Measurements from ENCODE around the gene NOL12.

The NOL12 gene

DNA sequence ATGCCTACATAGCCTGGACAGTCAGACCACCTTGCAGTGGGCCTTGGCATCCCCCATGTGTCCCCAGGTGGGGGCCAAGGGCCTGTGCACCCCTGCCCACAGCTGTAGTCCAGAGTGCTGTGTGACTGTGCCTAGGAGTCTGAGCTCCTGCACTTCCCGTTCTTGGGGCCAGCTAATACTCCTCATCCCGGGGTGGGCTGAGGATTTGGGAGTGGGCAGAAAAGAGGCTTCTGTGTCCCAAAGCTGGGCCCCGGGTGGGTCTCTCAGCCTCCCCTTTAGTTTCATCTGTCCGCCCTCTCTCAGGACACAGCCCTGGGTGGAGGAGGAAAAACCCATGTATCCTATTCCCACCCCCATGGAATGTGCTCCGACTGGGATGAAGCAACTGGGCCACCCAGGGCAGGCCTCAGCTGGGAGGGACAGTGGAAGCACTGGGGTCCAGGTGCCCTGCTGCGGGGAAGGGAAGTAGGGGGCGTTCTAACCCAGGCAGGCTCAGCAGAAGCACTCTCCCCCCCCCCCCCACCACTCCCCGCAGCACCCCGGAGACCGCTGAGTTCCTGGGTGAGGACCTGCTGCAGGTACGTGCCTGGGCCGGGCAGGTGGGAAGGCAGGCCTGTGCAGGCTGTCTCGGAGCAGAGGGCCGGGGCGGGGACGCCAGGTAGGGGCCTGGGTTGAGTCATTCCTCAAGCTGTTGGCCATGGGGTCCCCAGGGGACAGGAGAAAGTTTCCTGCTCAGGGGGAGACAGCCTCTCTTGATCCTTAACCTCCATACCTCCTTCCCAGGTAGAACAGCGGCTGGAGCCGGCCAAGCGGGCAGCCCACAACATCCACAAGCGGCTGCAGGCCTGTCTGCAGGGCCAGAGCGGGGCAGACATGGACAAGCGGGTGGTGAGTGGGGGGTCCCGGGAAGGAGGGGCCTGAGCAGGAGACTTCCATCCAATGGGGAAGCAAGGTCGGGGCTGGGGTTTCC lies 45.3 kb upstream of the NOL12 start:
- H3K4me3 ChIP-seq (replicated peaks in 1 of 2; ENCODE audit: low read depth in 2 of 2, low read length in 2 of 2) = peak overlapping the region; percentile 62 to 70
- DNase-seq (ENCODE audit: low read depth in 2 of 2) = no peak
- TF ChIP-seq, protein P1, sequence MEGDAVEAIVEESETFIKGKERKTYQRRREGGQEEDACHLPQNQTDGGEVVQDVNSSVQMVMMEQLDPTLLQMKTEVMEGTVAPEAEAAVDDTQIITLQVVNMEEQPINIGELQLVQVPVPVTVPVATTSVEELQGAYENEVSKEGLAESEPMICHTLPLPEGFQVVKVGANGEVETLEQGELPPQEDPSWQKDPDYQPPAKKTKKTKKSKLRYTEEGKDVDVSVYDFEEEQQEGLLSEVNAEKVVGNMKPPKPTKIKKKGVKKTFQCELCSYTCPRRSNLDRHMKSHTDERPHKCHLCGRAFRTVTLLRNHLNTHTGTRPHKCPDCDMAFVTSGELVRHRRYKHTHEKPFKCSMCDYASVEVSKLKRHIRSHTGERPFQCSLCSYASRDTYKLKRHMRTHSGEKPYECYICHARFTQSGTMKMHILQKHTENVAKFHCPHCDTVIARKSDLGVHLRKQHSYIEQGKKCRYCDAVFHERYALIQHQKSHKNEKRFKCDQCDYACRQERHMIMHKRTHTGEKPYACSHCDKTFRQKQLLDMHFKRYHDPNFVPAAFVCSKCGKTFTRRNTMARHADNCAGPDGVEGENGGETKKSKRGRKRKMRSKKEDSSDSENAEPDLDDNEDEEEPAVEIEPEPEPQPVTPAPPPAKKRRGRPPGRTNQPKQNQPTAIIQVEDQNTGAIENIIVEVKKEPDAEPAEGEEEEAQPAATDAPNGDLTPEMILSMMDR (IDR thresholded peaks at IDR 0.05; ENCODE audit: low read depth, low read length) = no peak

DNA sequence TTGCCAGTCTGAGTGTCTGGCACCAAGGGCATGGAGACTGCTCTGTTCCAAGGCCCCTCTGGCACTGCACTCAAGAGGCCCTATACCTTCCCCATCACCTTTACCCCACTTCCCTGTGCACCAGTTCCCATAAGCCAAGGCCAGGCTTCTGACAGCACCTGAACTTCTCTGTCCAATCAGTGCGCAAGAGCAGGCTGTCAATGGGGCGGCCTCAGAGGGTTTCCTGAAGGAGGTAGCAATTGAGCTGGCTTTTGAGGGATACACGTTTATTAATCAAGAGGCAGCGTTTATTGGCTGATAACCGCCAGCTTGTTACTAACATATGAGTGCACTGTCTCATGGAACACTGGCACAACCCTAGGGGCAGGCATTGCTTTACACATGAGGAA lies 44.6 kb upstream of the NOL12 start:
- TF ChIP-seq, protein P1 (IDR thresholded peaks at IDR 0.05; ENCODE audit: low read depth, low read length) = no peak
- no peak overlapping the region for H3K4me3 ChIP-seq (replicated peaks in 1 of 2; ENCODE audit: low read depth in 2 of 2, low read length in 2 of 2)
- DNase-seq (ENCODE audit: low read depth in 2 of 2) = no peak

DNA sequence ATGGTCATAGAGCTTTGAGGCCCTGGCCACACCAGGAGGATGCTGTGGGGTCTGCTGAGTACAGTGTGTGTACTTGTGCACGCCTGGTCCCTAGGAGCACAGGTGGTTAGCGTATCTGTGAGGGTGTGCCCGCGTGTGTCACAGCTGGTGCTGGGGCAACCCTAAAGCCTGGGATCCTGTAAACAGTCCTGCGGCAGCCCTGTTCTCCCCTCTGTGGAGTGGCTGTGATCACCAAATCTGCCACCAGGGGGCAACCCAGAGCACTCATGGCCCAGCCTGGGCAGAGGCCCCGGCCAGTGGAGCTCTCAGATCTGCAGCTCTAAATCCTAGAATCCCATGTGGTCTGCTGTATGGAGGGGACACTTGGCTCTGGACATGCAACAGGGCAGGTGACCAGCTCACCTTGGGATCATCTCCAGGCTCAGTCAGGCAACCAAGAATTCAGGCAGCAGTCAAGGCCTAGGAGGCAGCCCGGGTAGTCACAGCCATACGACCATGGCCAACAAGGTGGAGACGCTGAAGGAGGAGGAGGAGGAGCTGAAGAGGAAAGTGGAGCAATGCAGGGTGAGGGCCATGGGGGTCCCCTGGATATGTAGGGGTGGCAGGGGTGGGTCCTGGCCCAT lies 42.8 kb upstream of the NOL12 start:
- TF ChIP-seq, protein P1 (IDR thresholded peaks at IDR 0.05; ENCODE audit: low read depth, low read length) = peak; percentile 87
- DNase-seq (ENCODE audit: low read depth in 2 of 2) = peak; percentile 78
- no peak overlapping the region for H3K4me3 ChIP-seq (replicated peaks in 1 of 2; ENCODE audit: low read depth in 2 of 2, low read length in 2 of 2)

DNA sequence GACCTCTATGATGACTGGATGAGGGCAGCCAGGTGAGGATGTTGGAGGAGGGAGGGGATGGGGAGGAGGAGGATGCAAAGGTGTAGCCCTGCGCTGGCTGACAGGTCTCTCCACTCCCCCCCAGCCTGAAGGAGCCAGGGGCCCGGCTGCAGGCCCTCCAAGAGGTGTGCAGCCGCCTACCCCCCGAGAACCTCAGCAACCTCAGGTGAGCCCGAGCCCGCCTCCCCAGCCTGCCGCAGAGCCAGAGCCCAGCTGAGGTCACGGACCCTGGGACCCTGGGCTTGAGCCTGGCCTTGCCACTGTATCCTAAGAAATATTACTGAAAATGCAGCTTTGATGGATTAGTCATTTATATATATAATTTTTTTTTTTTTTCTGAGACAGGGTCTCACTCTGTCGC lies 38.8 kb upstream of the NOL12 start:
- no peak overlapping the region for H3K4me3 ChIP-seq (replicated peaks in 1 of 2; ENCODE audit: low read depth in 2 of 2, low read length in 2 of 2)
- TF ChIP-seq, protein P1 (IDR thresholded peaks at IDR 0.05; ENCODE audit: low read depth, low read length) = no peak
- DNase-seq (ENCODE audit: low read depth in 2 of 2) = no peak

DNA sequence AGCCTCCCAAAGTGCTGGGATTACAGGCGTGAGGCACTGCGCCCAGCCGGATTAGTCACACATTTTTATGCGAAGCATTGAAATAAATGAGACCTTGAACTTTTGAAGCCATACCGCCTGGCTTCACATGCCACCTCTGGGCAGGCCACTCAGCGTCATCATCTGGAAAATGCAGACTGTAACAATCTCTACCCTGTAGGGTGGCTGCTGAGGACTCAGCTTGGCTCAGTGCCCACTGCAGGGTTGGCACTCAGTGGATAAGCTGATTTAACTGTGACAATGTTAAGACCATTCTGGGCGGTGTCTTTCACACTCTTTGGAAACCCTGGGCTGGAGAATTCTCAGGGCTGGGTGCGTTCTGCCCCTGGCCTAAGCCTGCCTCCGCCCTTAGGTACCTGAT lies 38.2 kb upstream of the NOL12 start:
- no peak overlapping the region for H3K4me3 ChIP-seq (replicated peaks in 1 of 2; ENCODE audit: low read depth in 2 of 2, low read length in 2 of 2)
- TF ChIP-seq, protein P1 (IDR thresholded peaks at IDR 0.05; ENCODE audit: low read depth, low read length) = no peak
- DNase-seq (ENCODE audit: low read depth in 2 of 2) = no peak

DNA sequence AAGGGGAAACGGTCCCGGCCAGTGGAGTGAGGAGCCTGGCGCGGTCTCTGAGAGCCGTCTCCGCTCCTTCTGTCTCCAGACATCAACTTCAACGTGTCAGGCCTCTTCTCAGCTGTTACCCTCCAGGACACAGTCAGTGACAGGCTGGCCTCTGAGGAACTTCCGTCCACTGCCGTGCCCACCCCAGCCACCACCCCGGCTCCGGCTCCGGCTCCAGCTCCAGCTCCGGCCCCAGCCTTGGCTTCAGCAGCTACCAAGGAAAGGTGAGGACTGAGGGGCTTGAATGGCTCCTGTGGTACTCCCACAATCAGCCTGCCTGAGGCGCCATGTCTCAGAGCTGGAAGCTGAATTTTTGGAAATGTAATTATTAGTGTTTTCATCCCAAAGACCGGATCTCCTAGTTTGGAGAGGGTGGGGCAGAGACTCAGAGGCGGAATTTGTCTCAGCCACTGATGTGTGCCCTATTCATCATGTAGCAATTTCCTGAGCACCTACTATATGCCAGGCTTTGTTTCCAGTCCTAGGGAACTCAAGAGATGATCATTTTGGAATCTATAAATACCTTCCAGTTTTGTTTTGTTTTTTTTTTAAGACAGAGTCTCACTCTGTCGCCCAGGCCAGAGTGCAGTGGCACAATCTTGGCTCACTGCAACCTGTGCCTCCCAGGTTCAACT lies 35.5 kb upstream of the NOL12 start:
- no peak for DNase-seq (ENCODE audit: low read depth in 2 of 2)
- no peak overlapping the region for H3K4me3 ChIP-seq (replicated peaks in 1 of 2; ENCODE audit: low read depth in 2 of 2, low read length in 2 of 2)
- TF ChIP-seq, protein P1 (IDR thresholded peaks at IDR 0.05; ENCODE audit: low read depth, low read length) = no peak

Measured in cardiac fibroblast (primary cell).